Body of pancreas (tissue), 4 donors: Measurements from ENCODE around the gene ANXA6. TPM values are rescaled to one million over a fixed set of nuclear protein-coding genes. Genes with fewer than 3 reads are reported as not detected.

Experiments used
- ATAC-seq: fragments of 150-250 bp; one replicate; pipeline ENCODE4 v1.9.1; 2016
- DNase-seq, 4 donors: peaks; one replicate each; pipeline ENCODE4 v3.0.0-alpha.2; 2019
- H3K27ac ChIP-seq, 4 donors: fragments of 200-600 bp; sonication (generic); 1 replicate in 3 of 4; 2 replicates in 1 of 4; pipeline versions ENCODE4 v1.5.1 to v1.6.1; 2016 to 2019; ENCODE audit warnings: mild to moderate bottlenecking in 1 of 4, mixed read lengths in 1 of 4, moderate library complexity in 1 of 4
- H3K27me3 ChIP-seq, 2 donors: fragments of 200-600 bp; sonication (generic); one replicate each; pipeline ENCODE4 v1.6.0; 2016; ENCODE audit warnings: mild to moderate bottlenecking in 1 of 2
- H3K36me3 ChIP-seq, 2 donors: fragments of 200-600 bp; sonication (generic); replicated peaks in 1 of 2; 2 replicates each; pipeline ENCODE4 v1.5.1; 2016; ENCODE audit warnings: low read depth in 2 of 2; ENCODE audit not compliant: insufficient read depth in 1 of 2
- H3K4me1 ChIP-seq: fragments of 200-600 bp; sonication (generic); one replicate; pipeline ENCODE4 v1.6.0; 2016
- H3K4me3 ChIP-seq, 2 donors: fragments of 200-600 bp; sonication (generic); 1 replicate in 1 of 2; 2 replicates in 1 of 2; pipeline ENCODE4 v1.5.1; 2016 to 2019
- H3K9me3 ChIP-seq, 3 donors: fragments of 200-600 bp; sonication (generic); 1 replicate in 2 of 3; 2 replicates in 1 of 3; pipeline ENCODE4 v1.5.1; 2016
- CTCF ChIP-seq, 7 experiments: fragments of 450-650 bp in 4 of 7; fragments of 200-600 bp in 3 of 7; sonication (generic) in 3 of 7; IDR thresholded peaks; one replicate each; pipeline ENCODE4 v1.5.1; 2016 to 2019; ENCODE audit warnings: antibody characterized with exemption in 7 of 7
- POLR2A ChIP-seq, 3 donors: fragments of 450-650 bp; IDR thresholded peaks; one replicate each; pipeline ENCODE4 v1.6.1; 2016; ENCODE audit warnings: antibody characterized with exemption in 3 of 3, mild to moderate bottlenecking in 2 of 3
- WGBS, 2 donors: methylation state at CpG; one replicate each; pipeline ENCODE4 v1.1.5; 2017; 5-methylcytosine and 5-hydroxymethylcytosine counted together
- intact Hi-C: fragments of 100-400 bp; cut with DNase I; formaldehyde crosslinking; loops from one replicate; pipeline ENCODE4 v1.15.1; 2023
- total RNA-seq, 2 donors: library from RNA; depleted of rRNA; stranded (reverse); fragments of >200 nt; gene quantifications; one replicate each; pipeline ENCODE4 v1.1.0, GENCODE V29; 2016

Gene ANXA6
- total RNA-seq, 2 donors from 2014 or later = 60.3 to 60.4 TPM

DNA sequence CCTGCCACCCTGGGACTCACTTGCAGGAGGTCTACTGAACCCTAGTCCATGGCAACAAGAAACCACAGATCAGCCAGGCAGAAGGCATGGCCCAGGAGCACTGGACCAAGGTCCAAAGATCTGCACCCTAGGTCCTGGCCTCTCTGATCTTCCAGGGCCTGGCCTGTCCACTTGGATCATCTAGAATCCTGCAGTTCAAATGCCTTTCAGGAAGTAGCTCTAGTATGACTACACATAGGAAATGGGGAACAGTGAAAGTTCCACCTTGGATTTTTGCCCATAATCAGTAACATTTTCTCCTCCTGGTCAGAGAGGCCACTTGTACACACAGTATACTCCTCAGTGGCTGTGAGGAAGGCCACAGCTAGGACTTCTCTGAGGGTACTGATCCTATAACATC, 11.5 kb downstream of the ANXA6 start:
- H3K9me3 ChIP-seq = no peaks in the 10 kb centered on the region
- peaks cover 10% of the 10 kb centered on the region for H3K4me1 ChIP-seq
- no peaks in the 10 kb centered on the region for H3K36me3 ChIP-seq
- no peak for ATAC-seq
- no peak overlapping the region for H3K27ac ChIP-seq
- H3K27me3 ChIP-seq = no peaks in the 10 kb centered on the region
- no peak overlapping the region for H3K4me3 ChIP-seq
- TF ChIP-seq CTCF (IDR thresholded peaks at IDR 0.05) (no peak), POLR2A (IDR thresholded peaks at IDR 0.05) (no peak)
- intact Hi-C loops = no loop called here
- DNase-seq = no peak

- peak; percentile 8 for ATAC-seq
- H3K27ac ChIP-seq = no peak overlapping the region
Measured at GRCh38 chr5:151144922-151145321, 12.7 kb downstream of the ANXA6 start.

GRCh38 chr5:151144275-151144674, 13.3 kb downstream of the ANXA6 start:
- Histone ChIP-seq H3K4me1 (no peaks in the 10 kb centered on the region), H3K9me3 (no peaks in the 10 kb centered on the region), H3K4me3 (no peak overlapping the region), H3K27ac (no peak overlapping the region), H3K27me3 (no peaks in the 10 kb centered on the region), H3K36me3 (no peaks in the 10 kb centered on the region)
- TF ChIP-seq CTCF (IDR thresholded peaks at IDR 0.05) (no peak), POLR2A (IDR thresholded peaks at IDR 0.05) (no peak)
- DNase-seq = no peak
- intact Hi-C loops = no loop called here
- no peak for ATAC-seq
- WGBS, 2 donors = 85 to 87% methylated on average over 6 of the region's 6 CpGs

More at GRCh38 chr5:151144922-151145321, 12.7 kb downstream of the ANXA6 start:
- Histone ChIP-seq H3K36me3 (no peaks in the 10 kb centered on the region), H3K9me3 (no peaks in the 10 kb centered on the region), H3K4me3 (no peak overlapping the region), H3K27me3 (no peaks in the 10 kb centered on the region), H3K4me1 (no peaks in the 10 kb centered on the region)
- WGBS, 2 donors = 71% methylated on average over 7 of the region's 7 CpGs; no CpG with 5 or more reads in 1 of the 2 donors
- intact Hi-C loops = no loop called here
- TF ChIP-seq POLR2A (IDR thresholded peaks at IDR 0.05) = no peak
- TF ChIP-seq CTCF (IDR thresholded peaks at IDR 0.05) = no peak
- no peak for DNase-seq

- Histone ChIP-seq H3K27me3 (no peaks in the 10 kb centered on the region), H3K27ac (no peak overlapping the region), H3K9me3 (no peaks in the 10 kb centered on the region), H3K4me1 (no peaks in the 10 kb centered on the region), H3K4me3 (no peak overlapping the region), H3K36me3 (no peaks in the 10 kb centered on the region)
- WGBS, 2 donors = 88 to 93% methylated on average over 7 of the region's 7 CpGs
- TF ChIP-seq CTCF (IDR thresholded peaks at IDR 0.05) (no peak), POLR2A (IDR thresholded peaks at IDR 0.05) (no peak)
- intact Hi-C loops = no loop called here
- ATAC-seq (no peak), DNase-seq (no peak)
Measured at GRCh38 chr5:151143645-151144044, 13.9 kb downstream of the ANXA6 start.

DNA sequence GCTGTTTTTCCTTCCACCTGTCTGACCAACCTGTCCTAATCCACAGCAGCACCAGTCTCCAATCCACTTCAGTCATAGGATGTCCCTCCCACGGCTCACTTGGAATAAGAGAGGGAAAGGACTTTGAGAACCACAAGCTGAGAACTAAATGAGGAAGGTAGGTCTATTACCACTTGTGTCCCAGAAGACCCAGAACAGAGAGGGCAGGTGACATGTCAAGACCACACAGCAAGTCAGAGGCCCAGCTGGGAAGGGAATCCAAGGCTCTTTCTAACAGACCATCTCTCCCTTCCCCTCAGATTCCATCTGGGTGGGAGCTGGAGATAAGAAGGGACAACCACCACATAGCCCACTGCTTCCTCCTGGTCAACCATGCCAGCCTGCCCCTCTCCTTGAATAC, 14.6 kb downstream of the ANXA6 start:
- Histone ChIP-seq H3K36me3 (no peaks in the 10 kb centered on the region), H3K27ac (no peak overlapping the region), H3K4me3 (no peak overlapping the region), H3K9me3 (no peaks in the 10 kb centered on the region), H3K4me1 (no peaks in the 10 kb centered on the region), H3K27me3 (no peaks in the 10 kb centered on the region)
- DNase-seq (no peak), ATAC-seq (no peak)
- WGBS, 2 donors = 60% methylated on average over 1 of the region's 1 CpG
- intact Hi-C loops = no loop called here
- TF ChIP-seq CTCF (IDR thresholded peaks at IDR 0.05) (no peak), POLR2A (IDR thresholded peaks at IDR 0.05) (no peak)
